Subcutaneous preadipocyte (primary cell): ENCODE results near the gene USP54. TPM values are rescaled to one million over a fixed set of nuclear protein-coding genes. Genes with fewer than 3 reads are reported as not detected.

Experiments
- small RNA-seq: library from RNA; depleted of rRNA; stranded (forward); fragments of <200 nt; gene quantifications from one replicate; pipeline ENCODE3, GENCODE V24; 2012
- total RNA-seq: library from RNA; depleted of rRNA; stranded (reverse); fragments of >200 nt; gene quantifications from 2 replicates; pipeline ENCODE4 v1.2.3, GENCODE V29; 2012

Gene USP54, protein sequence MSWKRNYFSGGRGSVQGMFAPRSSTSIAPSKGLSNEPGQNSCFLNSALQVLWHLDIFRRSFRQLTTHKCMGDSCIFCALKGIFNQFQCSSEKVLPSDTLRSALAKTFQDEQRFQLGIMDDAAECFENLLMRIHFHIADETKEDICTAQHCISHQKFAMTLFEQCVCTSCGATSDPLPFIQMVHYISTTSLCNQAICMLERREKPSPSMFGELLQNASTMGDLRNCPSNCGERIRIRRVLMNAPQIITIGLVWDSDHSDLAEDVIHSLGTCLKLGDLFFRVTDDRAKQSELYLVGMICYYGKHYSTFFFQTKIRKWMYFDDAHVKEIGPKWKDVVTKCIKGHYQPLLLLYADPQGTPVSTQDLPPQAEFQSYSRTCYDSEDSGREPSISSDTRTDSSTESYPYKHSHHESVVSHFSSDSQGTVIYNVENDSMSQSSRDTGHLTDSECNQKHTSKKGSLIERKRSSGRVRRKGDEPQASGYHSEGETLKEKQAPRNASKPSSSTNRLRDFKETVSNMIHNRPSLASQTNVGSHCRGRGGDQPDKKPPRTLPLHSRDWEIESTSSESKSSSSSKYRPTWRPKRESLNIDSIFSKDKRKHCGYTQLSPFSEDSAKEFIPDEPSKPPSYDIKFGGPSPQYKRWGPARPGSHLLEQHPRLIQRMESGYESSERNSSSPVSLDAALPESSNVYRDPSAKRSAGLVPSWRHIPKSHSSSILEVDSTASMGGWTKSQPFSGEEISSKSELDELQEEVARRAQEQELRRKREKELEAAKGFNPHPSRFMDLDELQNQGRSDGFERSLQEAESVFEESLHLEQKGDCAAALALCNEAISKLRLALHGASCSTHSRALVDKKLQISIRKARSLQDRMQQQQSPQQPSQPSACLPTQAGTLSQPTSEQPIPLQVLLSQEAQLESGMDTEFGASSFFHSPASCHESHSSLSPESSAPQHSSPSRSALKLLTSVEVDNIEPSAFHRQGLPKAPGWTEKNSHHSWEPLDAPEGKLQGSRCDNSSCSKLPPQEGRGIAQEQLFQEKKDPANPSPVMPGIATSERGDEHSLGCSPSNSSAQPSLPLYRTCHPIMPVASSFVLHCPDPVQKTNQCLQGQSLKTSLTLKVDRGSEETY (N-terminal part only)
- total RNA-seq: 8.1 and 10.4 TPM in 2 replicates

GRCh38 chr10:73590881-73591799 is at the start of gene USP54:
TSS of gene USP54 (minus strand) at chr10:73591342. CDS start at chr10:73575658, 15,684 bp downstream.

DNA sequence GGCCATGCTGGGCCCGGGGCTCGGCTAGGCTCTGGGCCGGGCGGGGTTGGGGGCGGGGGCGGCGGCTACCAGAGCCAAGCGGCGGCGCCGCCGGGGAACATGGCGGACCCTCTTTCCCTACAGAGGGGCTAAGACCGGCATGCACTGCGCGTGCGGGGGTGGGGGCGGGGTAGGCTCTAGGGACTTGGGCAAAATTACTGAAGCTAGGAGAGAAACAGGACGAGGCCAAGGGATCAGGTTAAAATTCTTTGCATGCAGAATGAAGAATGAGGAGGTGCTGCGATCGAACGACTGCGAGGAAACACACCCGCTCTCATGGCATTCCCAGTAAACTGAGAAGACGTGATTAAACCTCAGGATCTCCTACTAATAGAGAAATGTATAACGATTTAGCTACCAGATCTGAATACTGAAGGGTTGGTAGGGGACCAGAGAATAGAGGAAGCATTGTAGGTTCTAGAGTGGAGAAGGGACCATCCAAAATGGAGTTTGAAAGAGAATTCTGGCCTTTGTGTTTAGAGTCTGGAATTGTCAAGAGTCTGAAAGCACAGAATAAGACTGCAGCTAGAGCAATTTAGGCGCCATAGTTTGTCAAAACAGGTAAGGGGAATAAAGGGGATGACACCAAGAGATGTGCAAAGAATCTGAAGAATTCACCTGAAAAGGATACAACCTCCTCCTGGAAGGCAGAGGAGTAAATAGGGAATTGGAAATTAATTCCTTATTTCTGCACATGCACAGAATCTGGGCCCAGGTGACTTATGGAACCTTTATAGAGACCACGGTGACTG is 95.1 kb downstream of the USP54 start, which contains the start of gene PPP3CB:
PPP3CB (minus strand) TSS at position 141 of the 791 bp plus-strand sequence; CDS start at position 6, 135 bp downstream.

Small RNA genes lying within 50 kb of the gene (small RNA-seq; reads per million reads assigned to genes)
- gene RNU6-883P: not detected

Other genes with a start within 250 kb of the USP54 start
- 0.39 and 0.73 TPM in 2 replicates for gene CFAP70, start 232.5 kb downstream of the USP54 start, total RNA-seq
- gene ANXA7, start 177.3 kb downstream of the USP54 start, total RNA-seq: 116 and 146 TPM in 2 replicates
- gene MSS51, start 157.8 kb downstream of the USP54 start, total RNA-seq: 1.5 and 2.5 TPM in 2 replicates
- 23.3 and 25.7 TPM in 2 replicates for gene PPP3CB, start 95.3 kb downstream of the USP54 start, total RNA-seq
- gene MYOZ1, start 50.1 kb upstream of the USP54 start, total RNA-seq: not detected in 2 replicates
- gene SYNPO2L, start 64.7 kb upstream of the USP54 start, total RNA-seq: under 0.01 TPM in 1 of 2 replicates, not detected in the other
- 3.3 and 5.5 TPM in 2 replicates for gene AGAP5, start 106.8 kb upstream of the USP54 start, total RNA-seq
- 32.7 and 56.3 TPM in 2 replicates for gene SEC24C, start 153.0 kb upstream of the USP54 start, total RNA-seq
- 19.7 and 19.8 TPM in 2 replicates for gene CHCHD1, start 190.7 kb upstream of the USP54 start, total RNA-seq
- 47.8 and 55.3 TPM in 2 replicates for gene ZSWIM8, start 194.3 kb upstream of the USP54 start, total RNA-seq
- gene NDST2, start 220.3 kb upstream of the USP54 start, total RNA-seq: 14.3 and 20.1 TPM in 2 replicates